IMR-90 (cell line): ENCODE results near the gene MTA1. TPM values are rescaled to one million over a fixed set of nuclear protein-coding genes. Genes with fewer than 3 reads are reported as not detected.

Source experiments
- ATAC-seq: fragments of 200-7000 bp; cut with Tn5 transposase; 2 replicates; pipeline ENCODE4 v1.9.1; 2020; ENCODE audit warnings: low read depth, mild to moderate bottlenecking, moderate library complexity
- BruUV-seq: library from RNA; stranded (reverse); fragments of 400-500 nt; replicated peaks from 2 replicates; lab custom pipeline; 2021; lab: Mats Ljungman, UMichigan
- CTCF ChIA-PET: fragments of 300-600 bp; formaldehyde crosslinking; extraction: SDS; loops from one replicate; lab custom pipeline; 2021; ENCODE audit warnings: antibody characterized with exemption; lab: Yijun Ruan, JAX
- POLR2A ChIA-PET: fragments of 300-600 bp; sonication (Branson Sonifier 250); formaldehyde crosslinking; loops from one replicate; lab custom pipeline; 2022; ENCODE audit warnings: antibody characterized with exemption; ENCODE audit not compliant: unreplicated experiment; lab: Charles Lee
- DNase-seq: peaks from one replicate; pipeline ENCODE4 v3.0.0; 2013
- H2AFZ ChIP-seq: replicated peaks from 2 replicates; pipeline ENCODE3; 2013; ENCODE audit warnings: low read length, mild to moderate bottlenecking; ENCODE audit not compliant: poor library complexity
- H2AK5ac ChIP-seq: 2 replicates; pipeline ENCODE4 v1.6.1; 2013; ENCODE audit warnings: low read depth, low read length, inconsistent platforms
- H2AK9ac ChIP-seq: replicated peaks from 2 replicates; pipeline ENCODE3; 2013; ENCODE audit warnings: mild to moderate bottlenecking, low read depth, low read length, moderate library complexity; ENCODE audit not compliant: poor library complexity
- H2BK120ac ChIP-seq: 2 replicates; pipeline ENCODE4 v1.6.1; 2013; ENCODE audit warnings: low read depth, low read length, inconsistent platforms
- H2BK15ac ChIP-seq: 3 replicates; pipeline ENCODE4 v1.6.1; 2013; ENCODE audit warnings: low read depth, low read length, inconsistent platforms
- H2BK20ac ChIP-seq: 2 replicates; pipeline ENCODE4 v1.6.1; 2013; ENCODE audit warnings: low read depth, mild to moderate bottlenecking, inconsistent platforms, low read length, moderate library complexity
- H2BK5ac ChIP-seq: 2 replicates; pipeline ENCODE4 v1.6.1; 2013; ENCODE audit warnings: mild to moderate bottlenecking, low read depth, low read length, inconsistent platforms; ENCODE audit not compliant: poor library complexity, severe bottlenecking
- H3K14ac ChIP-seq: replicated peaks from 2 replicates; pipeline ENCODE4 v1.6.1; 2013; ENCODE audit warnings: low read depth, low read length, inconsistent platforms
- H3K18ac ChIP-seq: 2 replicates; pipeline ENCODE4 v1.6.1; 2013; ENCODE audit warnings: low read depth, low read length, control low read depth
- H3K23ac ChIP-seq: 2 replicates; pipeline ENCODE4 v1.6.1; 2013; ENCODE audit warnings: low read depth, low read length, inconsistent platforms
- H3K27ac ChIP-seq: 2 replicates; pipeline ENCODE4 v1.5.1; 2013; ENCODE audit warnings: mild to moderate bottlenecking, control low read depth, low read length; ENCODE audit not compliant: insufficient read depth
- H3K27me3 ChIP-seq: 2 replicates; pipeline ENCODE4 v1.6.1; 2013; ENCODE audit warnings: low read length; ENCODE audit not compliant: control insufficient read depth, insufficient read depth
- H3K36me3 ChIP-seq: 2 replicates; pipeline ENCODE4 v1.6.1; 2013; ENCODE audit warnings: low read length, mixed read lengths; ENCODE audit not compliant: control insufficient read depth, insufficient read depth
- H3K4ac ChIP-seq: 2 replicates; pipeline ENCODE4 v1.6.1; 2013; ENCODE audit warnings: low read depth, low read length, inconsistent platforms
- H3K4me1 ChIP-seq: 2 replicates; pipeline ENCODE4 v1.6.1; 2013; ENCODE audit warnings: low read length, mixed read lengths; ENCODE audit not compliant: control insufficient read depth, insufficient read depth
- H3K4me2 ChIP-seq: 2 replicates; pipeline ENCODE4 v1.6.1; 2013; ENCODE audit warnings: low read depth, mild to moderate bottlenecking, control low read depth, low read length, moderate library complexity
- H3K4me3 ChIP-seq: 2 replicates; pipeline ENCODE4 v1.5.1; 2013; ENCODE audit warnings: low read depth, mild to moderate bottlenecking, control low read depth, low read length, moderate library complexity; ENCODE audit not compliant: insufficient read depth
- H3K56ac ChIP-seq: 2 replicates; pipeline ENCODE4 v1.6.1; 2013; ENCODE audit warnings: low read length, inconsistent platforms; ENCODE audit not compliant: insufficient read depth; ENCODE audit errors: extremely low read depth
- H3K79me1 ChIP-seq, 2 experiments: 2 replicates each; pipeline ENCODE4 v1.6.1; 2013; ENCODE audit warnings: low read length in 2 of 2, inconsistent platforms in 1 of 2, low read depth in 1 of 2
- H3K9ac ChIP-seq: 2 replicates; pipeline ENCODE4 v1.6.1; 2013; ENCODE audit warnings: low read depth, low read length, control low read depth
- H3K9me1 ChIP-seq: 2 replicates; pipeline ENCODE4 v1.6.1; 2013; ENCODE audit warnings: low read length, inconsistent platforms; ENCODE audit not compliant: insufficient read depth
- H3K9me3 ChIP-seq: 2 replicates; pipeline ENCODE4 v1.6.1; 2013; ENCODE audit warnings: low read length; ENCODE audit not compliant: control insufficient read depth, insufficient read depth
- H4K20me1 ChIP-seq: 2 replicates; pipeline ENCODE4 v1.6.1; 2013; ENCODE audit warnings: low read length, inconsistent platforms; ENCODE audit not compliant: insufficient read depth
- H4K5ac ChIP-seq: 2 replicates; pipeline ENCODE4 v1.6.1; 2013; ENCODE audit warnings: mild to moderate bottlenecking, low read depth, low read length, control low read depth
- H4K8ac ChIP-seq, 2 experiments: 2 replicates each; pipeline ENCODE4 v1.6.1; 2013; ENCODE audit warnings: low read depth in 2 of 2, low read length in 2 of 2, control low read depth in 1 of 2, inconsistent platforms in 1 of 2
- H4K91ac ChIP-seq: 2 replicates; pipeline ENCODE4 v1.6.1; 2013; ENCODE audit warnings: low read depth, low read length, inconsistent platforms; ENCODE audit not compliant: insufficient read depth
- BHLHE40 ChIP-seq: fragments of 150-350 bp; IDR thresholded peaks from 2 replicates; pipeline ENCODE4 v1.6.1; 2016; ENCODE audit warnings: mild to moderate bottlenecking, low read depth, low read length
- CEBPB ChIP-seq: IDR thresholded peaks from 2 replicates; pipeline ENCODE4 v1.6.1; 2012; ENCODE audit warnings: low read depth, low read length, improper control_type of control experiment
- CHD1 ChIP-seq: IDR thresholded peaks from 2 replicates; pipeline ENCODE4 v1.6.1; 2012; ENCODE audit warnings: low read depth, low read length, improper control_type of control experiment
- FOS ChIP-seq: fragments of 150-350 bp; IDR thresholded peaks from 2 replicates; pipeline ENCODE4 v1.6.1; 2016; ENCODE audit warnings: low read depth, low read length
- MAFK ChIP-seq: IDR thresholded peaks from 2 replicates; pipeline ENCODE4 v1.6.1; 2012; ENCODE audit warnings: low read depth, low read length, improper control_type of control experiment
- MAZ ChIP-seq: IDR thresholded peaks from 2 replicates; pipeline ENCODE4 v1.6.1; 2012; ENCODE audit warnings: low read depth, mild to moderate bottlenecking, low read length, improper control_type of control experiment, moderate library complexity, borderline replicate concordance
- MXI1 ChIP-seq: IDR thresholded peaks from 2 replicates; pipeline ENCODE4 v1.6.1; 2012; ENCODE audit warnings: low read depth, mild to moderate bottlenecking, low read length, moderate library complexity, borderline replicate concordance
- NFE2L2 ChIP-seq: fragments of 150-350 bp; IDR thresholded peaks from 2 replicates; pipeline ENCODE4 v1.6.1; 2016; ENCODE audit warnings: low read depth, mild to moderate bottlenecking, low read length
- POLR2A ChIP-seq: IDR thresholded peaks from 2 replicates; pipeline ENCODE4 v1.6.1; 2012; ENCODE audit warnings: mild to moderate bottlenecking, low read depth, low read length
- RAD21 ChIP-seq: IDR thresholded peaks from 2 replicates; pipeline ENCODE4 v1.6.1; 2012; ENCODE audit warnings: low read length, improper control_type of control experiment
- RCOR1 ChIP-seq: IDR thresholded peaks from 2 replicates; pipeline ENCODE4 v1.6.1; 2012; ENCODE audit warnings: mild to moderate bottlenecking, low read length, improper control_type of control experiment; ENCODE audit not compliant: insufficient replicate concordance
- RFX5 ChIP-seq: IDR thresholded peaks from 2 replicates; pipeline ENCODE4 v1.8.0; 2012; ENCODE audit warnings: low read depth, mild to moderate bottlenecking, low read length, moderate library complexity
- SMC3 ChIP-seq: fragments of 150-350 bp; IDR thresholded peaks from 2 replicates; pipeline ENCODE4 v1.6.1; 2016; ENCODE audit warnings: low read depth, mild to moderate bottlenecking, antibody characterized with exemption, low read length, moderate library complexity
- WGBS, 2 experiments: methylation state at CpG; one replicate each; pipeline versions ENCODE4 v1.1.5 to v1.1.7; 2013; ENCODE audit warnings: missing lambda C conversion rate in 2 of 2; ENCODE audit not compliant: insufficient read length in 1 of 2; ENCODE audit errors: extremely low coverage in 2 of 2; 5-methylcytosine and 5-hydroxymethylcytosine counted together
- dilution Hi-C: fragments of 300-500 bp; cut with HindIII; formaldehyde crosslinking; loops from one replicate; pipeline ENCODE4 v1.14.3; 2018; ENCODE audit warnings: low sequenced_read_pairs; ENCODE audit not compliant: unreplicated experiment
- in situ Hi-C: fragments of 300-500 bp; cut with MboI; formaldehyde crosslinking; loops from 3 replicates; pipeline ENCODE4 v1.14.3; 2019; ENCODE audit warnings: low sequenced_read_pairs, inconsistent platforms, mixed read lengths
- intact Hi-C: fragments of 100-400 bp; cut with micrococcal nuclease; formaldehyde crosslinking; loops from 2 replicates; pipeline ENCODE4 v1.10.0; 2022
- polyA plus RNA-seq, 3 experiments: library from polyadenylated mRNA; depleted of rRNA; stranded (reverse); fragments of >200 nt; gene quantifications; 2 replicates each; pipeline ENCODE4 v1.2.3, GENCODE V29; 2012; ENCODE audit warnings: low replicate concordance in 1 of 3
- total RNA-seq: library from RNA; depleted of rRNA; stranded (reverse); fragments of >200 nt; gene quantifications from 2 replicates; pipeline ENCODE4 v1.2.3, GENCODE V29; 2012
- TF ChIP-seq, protein P1 (sequence below): conservative IDR thresholded peaks from 2 replicates; pipeline ENCODE4 v1.5.1; 2012; ENCODE audit warnings: mild to moderate bottlenecking, low read depth, low read length, improper control_type of control experiment
- TF ChIP-seq, protein P2 (sequence below): fragments of 150-350 bp; IDR thresholded peaks from 2 replicates; pipeline ENCODE4 v1.6.1; 2016; ENCODE audit warnings: low read depth, mild to moderate bottlenecking, low read length, moderate library complexity, borderline replicate concordance
- TF ChIP-seq, protein P3 (sequence below): fragments of 150-350 bp; IDR thresholded peaks from 2 replicates; pipeline ENCODE4 v1.6.1; 2017; ENCODE audit warnings: mild to moderate bottlenecking, antibody characterized with exemption, low read length, low read depth

The MTA1 gene
- total and polyA plus RNA-seq, 2 of the 4 experiments (the other 2 are of a cell fraction), result 21.5 to 61.6 TPM

DNA sequence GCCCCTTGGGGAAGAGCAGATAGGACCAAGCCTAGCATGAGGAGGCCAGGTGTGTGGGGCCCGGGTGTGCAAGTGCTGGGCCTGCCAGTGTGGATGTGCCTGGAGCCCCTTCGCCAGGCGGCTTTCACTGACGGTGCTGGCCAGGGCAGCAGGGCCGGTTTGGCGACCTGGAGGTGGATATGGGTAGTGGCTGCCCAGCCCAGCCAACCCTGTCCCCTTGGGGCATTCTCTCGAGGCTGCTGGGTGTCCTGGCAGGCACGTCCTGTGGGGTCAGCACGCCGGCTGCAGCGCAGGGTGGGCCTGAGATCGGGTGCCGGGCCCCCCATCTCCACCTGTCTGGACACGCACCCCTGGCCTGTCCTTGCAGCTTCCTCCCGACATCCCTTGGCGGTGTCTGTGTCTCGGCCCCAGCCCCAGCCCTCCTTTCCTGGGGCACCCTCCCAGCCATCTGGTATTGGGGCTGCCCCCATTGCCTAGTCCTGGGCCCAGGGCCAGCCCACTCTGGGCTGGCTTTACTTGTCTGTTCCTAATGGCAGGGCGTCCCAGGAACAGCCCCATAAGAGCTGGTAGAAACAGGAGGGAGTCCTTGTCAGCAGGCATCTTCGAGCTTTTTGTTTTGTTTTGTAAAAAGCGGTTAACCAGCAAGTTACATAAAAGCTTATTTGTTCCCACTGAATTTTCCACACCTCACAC is 47.8 kb downstream of the MTA1 start:
- Histone ChIP-seq H3K56ac (no peak overlapping the region), H2AK5ac (no peak overlapping the region), H4K20me1 (peaks cover 8% of the 10 kb centered on the region), H3K18ac (no peak overlapping the region), H3K9me3 (no peaks in the 10 kb centered on the region), H2AK9ac (no peak overlapping the region), H2BK5ac (no peak overlapping the region), H4K8ac (no peak overlapping the region), H3K27ac (no peak overlapping the region), H2AFZ (no peak overlapping the region), H2BK15ac (no peak overlapping the region), H3K14ac (no peak overlapping the region), H3K9ac (no peak overlapping the region), H3K4me1 (peaks cover 2% of the 10 kb centered on the region; the same call in 1 of the 2 replicates), H4K5ac (no peak overlapping the region), H2BK20ac (no peak overlapping the region), H3K27me3 (no peaks in the 10 kb centered on the region), H2BK120ac (no peak overlapping the region), H3K23ac (no peak overlapping the region), H3K79me1 (no peaks in the 10 kb centered on the region; a peak in 1 of 4 replicates), H3K4me2 (no peak overlapping the region), H3K9me1 (0 out of 2 replicates have a peak, but pooled peaks cover 3% of the 10 kb centered on the region), H3K36me3 (peaks cover 56% of the 10 kb centered on the region), H3K4ac (no peak overlapping the region), H3K4me3 (no peak overlapping the region), H4K91ac (no peak overlapping the region)
- dilution Hi-C loops, result no loop called here
- TF ChIP-seq MAFK (no peak), CEBPB (no peak), NFE2L2 (no peak), RFX5 (no peak), POLR2A (no peak), RCOR1 (no peak), FOS (no peak), MXI1 (no peak), CHD1 (no peak), BHLHE40 (no peak), MAZ (no peak), SMC3 (no peak), RAD21 (no peak)
- TF ChIP-seq, protein P1, sequence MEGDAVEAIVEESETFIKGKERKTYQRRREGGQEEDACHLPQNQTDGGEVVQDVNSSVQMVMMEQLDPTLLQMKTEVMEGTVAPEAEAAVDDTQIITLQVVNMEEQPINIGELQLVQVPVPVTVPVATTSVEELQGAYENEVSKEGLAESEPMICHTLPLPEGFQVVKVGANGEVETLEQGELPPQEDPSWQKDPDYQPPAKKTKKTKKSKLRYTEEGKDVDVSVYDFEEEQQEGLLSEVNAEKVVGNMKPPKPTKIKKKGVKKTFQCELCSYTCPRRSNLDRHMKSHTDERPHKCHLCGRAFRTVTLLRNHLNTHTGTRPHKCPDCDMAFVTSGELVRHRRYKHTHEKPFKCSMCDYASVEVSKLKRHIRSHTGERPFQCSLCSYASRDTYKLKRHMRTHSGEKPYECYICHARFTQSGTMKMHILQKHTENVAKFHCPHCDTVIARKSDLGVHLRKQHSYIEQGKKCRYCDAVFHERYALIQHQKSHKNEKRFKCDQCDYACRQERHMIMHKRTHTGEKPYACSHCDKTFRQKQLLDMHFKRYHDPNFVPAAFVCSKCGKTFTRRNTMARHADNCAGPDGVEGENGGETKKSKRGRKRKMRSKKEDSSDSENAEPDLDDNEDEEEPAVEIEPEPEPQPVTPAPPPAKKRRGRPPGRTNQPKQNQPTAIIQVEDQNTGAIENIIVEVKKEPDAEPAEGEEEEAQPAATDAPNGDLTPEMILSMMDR, result no peak
- TF ChIP-seq, protein P2, sequence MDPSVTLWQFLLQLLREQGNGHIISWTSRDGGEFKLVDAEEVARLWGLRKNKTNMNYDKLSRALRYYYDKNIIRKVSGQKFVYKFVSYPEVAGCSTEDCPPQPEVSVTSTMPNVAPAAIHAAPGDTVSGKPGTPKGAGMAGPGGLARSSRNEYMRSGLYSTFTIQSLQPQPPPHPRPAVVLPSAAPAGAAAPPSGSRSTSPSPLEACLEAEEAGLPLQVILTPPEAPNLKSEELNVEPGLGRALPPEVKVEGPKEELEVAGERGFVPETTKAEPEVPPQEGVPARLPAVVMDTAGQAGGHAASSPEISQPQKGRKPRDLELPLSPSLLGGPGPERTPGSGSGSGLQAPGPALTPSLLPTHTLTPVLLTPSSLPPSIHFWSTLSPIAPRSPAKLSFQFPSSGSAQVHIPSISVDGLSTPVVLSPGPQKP, result no peak
- TF ChIP-seq, protein P3, sequence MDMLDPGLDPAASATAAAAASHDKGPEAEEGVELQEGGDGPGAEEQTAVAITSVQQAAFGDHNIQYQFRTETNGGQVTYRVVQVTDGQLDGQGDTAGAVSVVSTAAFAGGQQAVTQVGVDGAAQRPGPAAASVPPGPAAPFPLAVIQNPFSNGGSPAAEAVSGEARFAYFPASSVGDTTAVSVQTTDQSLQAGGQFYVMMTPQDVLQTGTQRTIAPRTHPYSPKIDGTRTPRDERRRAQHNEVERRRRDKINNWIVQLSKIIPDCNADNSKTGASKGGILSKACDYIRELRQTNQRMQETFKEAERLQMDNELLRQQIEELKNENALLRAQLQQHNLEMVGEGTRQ, result no peak
- DNase-seq (no peak), ATAC-seq (no peak)
- intact Hi-C loops, result no loop called here
- ChIA-PET CTCF (no interaction called here), POLR2A (no interaction called here)
- BruUV-seq, result no TSS peak
- in situ Hi-C loops, result no loop called here
- WGBS, 2 experiments, result 87% methylated on average over 9 of the region's 20 CpGs; no CpG with 5 or more reads in 1 of the 2 experiments
